HTR-8/SVneo (cell line): ENCODE data around the gene OR2V2.

Experiments
- DNase-seq: peaks from one replicate; pipeline ENCODE4 v3.0.0; 2011; ENCODE audit warnings: low spot score, mixed read lengths; ENCODE audit not compliant: insufficient read length
- FAIRE-seq: peaks from 2 replicates; lab custom pipeline; 2011; peaks lifted over from hg19 to GRCh38; lab: Jason Lieb, UNC

Gene OR2V2

GRCh38 chr5:181203093-181203711 lies 55.8 kb downstream of the OR2V2 start:
- FAIRE-seq (no peak), DNase-seq (no peak)

DNA sequence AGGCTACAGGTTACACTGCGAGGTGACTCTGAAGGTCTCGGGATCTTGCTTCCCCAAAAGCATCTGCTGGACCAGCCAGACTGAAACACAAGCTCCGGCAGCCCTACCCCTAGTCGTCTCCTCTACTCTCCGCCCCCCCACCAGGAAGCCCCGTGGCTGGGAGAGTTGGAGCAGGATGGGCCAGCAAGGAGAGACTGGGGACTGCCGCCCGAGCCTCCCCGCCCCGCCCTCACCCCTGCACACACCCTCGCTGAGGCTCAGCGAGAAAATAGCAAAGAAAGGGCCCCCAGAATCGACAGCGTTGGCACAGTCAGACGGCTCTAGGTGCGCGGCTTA lies 56.4 kb downstream of the OR2V2 start:
- DNase-seq (no peak), FAIRE-seq (no peak)

GRCh38 chr5:181204113-181204825 lies 56.9 kb downstream of the OR2V2 start:
- no peak for FAIRE-seq
- no peak for DNase-seq

GRCh38 chr5:181204826-181205760 lies 57.7 kb downstream of the OR2V2 start, which contains the start of gene TRIM7:
Gene TRIM7, minus strand, starts transcription at chr5:181205196. Its CDS starts 86 bp downstream, at chr5:181205110.
- FAIRE-seq (no peak), DNase-seq (no peak)

DNA sequence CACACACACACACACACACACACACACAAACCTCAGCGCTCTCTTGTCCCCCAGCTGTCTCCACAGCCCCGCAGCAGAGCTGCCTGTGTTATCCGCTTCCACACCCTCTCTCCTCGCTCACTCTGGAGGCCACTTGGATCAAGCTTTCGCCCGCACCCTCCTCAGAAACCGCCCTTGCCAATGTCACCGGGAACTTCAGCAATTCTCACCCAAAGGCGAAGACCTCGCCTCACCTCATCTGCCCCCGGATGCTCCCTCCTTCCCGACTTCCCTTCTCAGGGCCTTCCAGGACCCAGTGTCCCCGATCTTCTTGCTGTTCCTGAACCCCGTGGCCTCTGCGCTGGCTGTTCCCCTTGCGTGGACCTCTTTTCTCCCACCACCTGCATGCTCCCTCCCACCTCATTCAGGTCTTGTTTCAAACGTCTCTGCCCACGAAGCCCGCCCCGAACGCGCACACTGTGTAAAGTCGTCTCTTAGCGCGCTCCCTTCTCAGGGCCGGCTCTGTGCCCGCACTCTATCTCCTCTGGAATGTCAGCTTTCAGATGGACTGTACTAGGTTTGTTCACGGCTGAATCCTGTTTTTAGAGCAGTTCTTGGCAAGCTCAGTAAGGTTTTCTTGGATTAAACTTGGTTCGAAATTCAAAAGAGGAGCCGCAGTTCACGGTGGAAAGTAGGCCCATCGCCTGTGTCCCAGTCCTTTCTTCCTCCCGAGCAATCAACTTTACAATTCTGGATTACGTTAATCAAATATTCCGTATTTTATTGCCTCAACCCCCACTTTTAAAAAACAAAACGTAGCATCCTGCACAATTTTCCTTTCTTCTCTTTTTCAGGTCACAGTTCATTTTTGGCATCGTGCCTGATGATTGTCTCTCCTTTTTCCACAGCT lies 58.6 kb downstream of the OR2V2 start:
- DNase-seq (no peak), FAIRE-seq (no peak)

DNA sequence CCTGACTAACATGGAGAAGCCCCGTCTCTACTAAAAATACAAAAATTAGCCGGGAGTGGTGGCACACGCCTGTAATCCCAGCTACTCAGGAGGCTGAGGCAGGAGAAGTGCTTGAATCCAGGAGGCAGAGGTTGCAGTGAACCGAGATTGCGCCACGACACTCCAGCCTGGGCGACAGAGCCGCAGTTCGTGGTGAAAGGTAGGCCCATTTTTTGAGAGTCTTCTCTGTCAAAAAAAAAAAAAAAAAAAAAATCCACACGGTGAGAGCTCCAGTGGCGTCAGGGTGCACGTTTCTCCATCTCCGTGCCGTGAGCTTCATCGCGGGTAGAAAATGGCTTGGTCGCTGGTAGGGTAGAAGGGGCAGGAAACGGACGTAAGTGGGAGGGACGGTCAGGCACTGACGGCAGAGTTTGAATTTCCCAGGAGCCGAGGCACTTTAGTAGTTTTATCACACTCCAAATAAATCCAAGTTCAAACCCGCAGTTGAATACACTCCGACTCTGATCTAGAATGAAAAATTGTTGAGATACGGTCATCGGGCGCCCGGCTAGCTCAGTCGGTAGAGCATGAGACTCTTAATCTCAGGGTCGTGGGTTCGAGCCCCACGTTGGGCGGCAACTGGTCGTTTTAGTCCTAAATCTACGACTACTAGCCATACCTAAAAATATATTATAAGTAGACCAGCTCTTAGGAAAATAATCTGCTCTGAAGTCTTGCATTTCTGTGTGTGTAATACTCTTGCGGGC lies 60.0 kb downstream of the OR2V2 start:
- DNase-seq, result no peak
- FAIRE-seq, result no peak

GRCh38 chr5:181207960-181208253 lies 60.5 kb downstream of the OR2V2 start:
- DNase-seq (no peak), FAIRE-seq (no peak)
